Mesenchymal stem cell (in vitro differentiated cells and primary cell): ENCODE measurements around the gene LRIT3.

Source experiments
- DNase-seq: peaks from one replicate; pipeline ENCODE4 v3.0.0-alpha.2; 2013
- H2AFZ ChIP-seq: one replicate; pipeline ENCODE4 v1.6.1; 2013; ENCODE audit warnings: low read depth, mild to moderate bottlenecking, control low read depth, inconsistent platforms, low read length, moderate library complexity
- H2AK5ac ChIP-seq: 2 replicates; pipeline ENCODE4 v1.6.1; 2013; ENCODE audit warnings: low read length, moderate library complexity, mild to moderate bottlenecking, inconsistent platforms; ENCODE audit not compliant: severe bottlenecking
- H2BK120ac ChIP-seq: one replicate; pipeline ENCODE4 v1.6.1; 2013; ENCODE audit warnings: low read depth, mild to moderate bottlenecking, inconsistent platforms, low read length, moderate library complexity
- H2BK12ac ChIP-seq, 2 experiments: one replicate each; pipeline ENCODE4 v1.6.1; 2013; ENCODE audit warnings: inconsistent platforms in 2 of 2, low read length in 2 of 2, mild to moderate bottlenecking in 2 of 2, moderate library complexity in 2 of 2, control low read depth in 1 of 2
- H2BK15ac ChIP-seq: one replicate; pipeline ENCODE4 v1.6.1; 2013; ENCODE audit warnings: mild to moderate bottlenecking, low read depth, inconsistent platforms; ENCODE audit not compliant: poor library complexity, severe bottlenecking
- H2BK5ac ChIP-seq: 2 replicates; pipeline ENCODE4 v1.6.1; 2013; ENCODE audit warnings: low read depth, mild to moderate bottlenecking, low read length, control low read depth, inconsistent platforms; ENCODE audit not compliant: poor library complexity, severe bottlenecking
- H3K14ac ChIP-seq, 2 experiments: one replicate each; pipeline ENCODE4 v1.6.1; 2013; ENCODE audit warnings: inconsistent platforms in 2 of 2, low read length in 2 of 2, control low read depth in 1 of 2, mild to moderate bottlenecking in 1 of 2, moderate library complexity in 1 of 2
- H3K18ac ChIP-seq, 2 experiments: one replicate each; pipeline ENCODE4 v1.6.1; 2013; ENCODE audit warnings: inconsistent platforms in 2 of 2, low read length in 2 of 2, control low read depth in 1 of 2, low read depth in 1 of 2, mild to moderate bottlenecking in 1 of 2
- H3K23ac ChIP-seq, 2 experiments: one replicate each; pipeline ENCODE4 v1.6.1; 2013; ENCODE audit warnings: inconsistent platforms in 2 of 2, low read length in 2 of 2, mild to moderate bottlenecking in 2 of 2, moderate library complexity in 2 of 2, control low read depth in 1 of 2
- H3K27ac ChIP-seq: 2 replicates; pipeline ENCODE4 v1.5.1; 2013; ENCODE audit warnings: mild to moderate bottlenecking, moderate library complexity, low read length, control low read depth, inconsistent platforms; ENCODE audit not compliant: poor library complexity, severe bottlenecking
- H3K27me3 ChIP-seq, 2 experiments: 2 replicates each; pipeline versions ENCODE4 v1.6.1 to v1.7.0; 2013; ENCODE audit warnings: low read length in 2 of 2, mild to moderate bottlenecking in 2 of 2, moderate library complexity in 2 of 2, control low read depth in 1 of 2, inconsistent platforms in 1 of 2; ENCODE audit not compliant: control insufficient read depth in 1 of 2, insufficient read depth in 1 of 2
- H3K36me3 ChIP-seq, 2 experiments: 2 replicates each; pipeline versions ENCODE4 v1.6.1 to v1.7.0; 2013; ENCODE audit warnings: low read length in 2 of 2, control low read depth in 1 of 2, inconsistent platforms in 1 of 2, low read depth in 1 of 2, mild to moderate bottlenecking in 1 of 2; ENCODE audit not compliant: insufficient read depth in 2 of 2, control insufficient read depth in 1 of 2
- H3K4ac ChIP-seq, 2 experiments: one replicate each; pipeline ENCODE4 v1.6.1; 2013; ENCODE audit warnings: inconsistent platforms in 2 of 2, low read length in 2 of 2, mild to moderate bottlenecking in 2 of 2, moderate library complexity in 2 of 2, control low read depth in 1 of 2, low read depth in 1 of 2
- H3K4me1 ChIP-seq: 2 replicates; pipeline ENCODE4 v1.6.1; 2013; ENCODE audit warnings: low read depth, low read length, control low read depth; ENCODE audit not compliant: control insufficient read depth, insufficient read depth
- H3K4me2 ChIP-seq: 2 replicates; pipeline ENCODE4 v1.6.1; 2013; ENCODE audit warnings: low read length, mild to moderate bottlenecking, inconsistent platforms; ENCODE audit not compliant: poor library complexity, severe bottlenecking
- H3K4me3 ChIP-seq, 2 experiments: 2 replicates each; pipeline versions ENCODE4 v1.5.1 to v1.7.0; 2013; ENCODE audit warnings: low read length in 2 of 2, mild to moderate bottlenecking in 2 of 2, control low read depth in 1 of 2, low read depth in 1 of 2; ENCODE audit not compliant: insufficient read depth in 1 of 2
- H3K79me1 ChIP-seq: replicated peaks from 2 replicates; pipeline ENCODE4 v1.6.1; 2013; ENCODE audit warnings: mild to moderate bottlenecking, control low read depth, low read length, inconsistent platforms; ENCODE audit not compliant: poor library complexity, severe bottlenecking
- H3K9ac ChIP-seq: 2 replicates; pipeline ENCODE4 v1.7.0; 2013; ENCODE audit warnings: mild to moderate bottlenecking, low read length, moderate library complexity
- H3K9me3 ChIP-seq: 2 replicates; pipeline ENCODE4 v1.7.0; 2013; ENCODE audit warnings: mild to moderate bottlenecking, low read length; ENCODE audit not compliant: control insufficient read depth
- H4K8ac ChIP-seq: one replicate; pipeline ENCODE4 v1.6.1; 2013; ENCODE audit warnings: inconsistent platforms, mild to moderate bottlenecking, low read length, moderate library complexity
- H4K91ac ChIP-seq: one replicate; pipeline ENCODE4 v1.6.1; 2013; ENCODE audit warnings: mild to moderate bottlenecking, low read length, inconsistent platforms
- WGBS: methylation state at CpG from one replicate; pipeline ENCODE4 v1.1.7; 2013; ENCODE audit warnings: mixed read lengths; 5-methylcytosine and 5-hydroxymethylcytosine counted together

The LRIT3 gene

GRCh38 chr4:109833756-109834155, 14.2 kb upstream of the LRIT3 start:
- no peaks in the 10 kb centered on the region for H3K27me3 ChIP-seq
- H2AK5ac ChIP-seq, result no peak overlapping the region
- peaks cover 0 to 4% of the 10 kb centered on the region in 2 experiments for H3K36me3 ChIP-seq
- H4K91ac ChIP-seq, result no peak overlapping the region
- H2BK5ac ChIP-seq, result no peak overlapping the region
- DNase-seq, result no peak
- H2BK120ac ChIP-seq, result no peak overlapping the region
- no peak overlapping the region for H3K27ac ChIP-seq
- no peaks in the 10 kb centered on the region for H3K79me1 ChIP-seq
- no peaks in the 10 kb centered on the region for H3K4me1 ChIP-seq
- no peak overlapping the region for H4K8ac ChIP-seq
- no peak overlapping the region for H3K4me2 ChIP-seq
- WGBS, result no CpG with 5 or more reads among the region's 4 CpGs
- no peak overlapping the region for H2AFZ ChIP-seq
- H3K14ac ChIP-seq, result no peak overlapping the region
- H3K4me3 ChIP-seq, result no peak overlapping the region
- H2BK12ac ChIP-seq, result no peak overlapping the region
- H3K4ac ChIP-seq, result no peak overlapping the region
- no peaks in the 10 kb centered on the region for H3K9me3 ChIP-seq
- no peak overlapping the region for H3K18ac ChIP-seq
- H2BK15ac ChIP-seq, result no peak overlapping the region
- H3K9ac ChIP-seq, result no peak overlapping the region
- H3K23ac ChIP-seq, result no peak overlapping the region

- no peaks in the 10 kb centered on the region for H3K79me1 ChIP-seq
- no peak overlapping the region for H3K4ac ChIP-seq
- no peak overlapping the region for H4K91ac ChIP-seq
- no peak overlapping the region for H2BK5ac ChIP-seq
- DNase-seq, result no peak
- no peak overlapping the region for H3K4me2 ChIP-seq
- no peak overlapping the region for H2AK5ac ChIP-seq
- H2BK15ac ChIP-seq, result no peak overlapping the region
- no peaks in the 10 kb centered on the region for H3K9me3 ChIP-seq
- no peaks in the 10 kb centered on the region for H3K36me3 ChIP-seq
- H2AFZ ChIP-seq, result no peak overlapping the region
- H2BK120ac ChIP-seq, result no peak overlapping the region
- no peak overlapping the region for H3K23ac ChIP-seq
- H3K9ac ChIP-seq, result no peak overlapping the region
- H3K18ac ChIP-seq, result no peak overlapping the region
- no peaks in the 10 kb centered on the region for H3K4me1 ChIP-seq
- H4K8ac ChIP-seq, result no peak overlapping the region
- peak overlapping the region in 1 of 2 experiments; percentile 74 for H3K14ac ChIP-seq
- no CpG with 5 or more reads among the region's 3 CpGs for WGBS
- H3K27ac ChIP-seq, result no peak overlapping the region
- no peak overlapping the region for H3K4me3 ChIP-seq
- no peaks in the 10 kb centered on the region for H3K27me3 ChIP-seq
- H2BK12ac ChIP-seq, result no peak overlapping the region
These were observed 10.9 kb upstream of the LRIT3 start for GRCh38 chr4:109836985-109837384.

- no peak overlapping the region for H2AK5ac ChIP-seq
- no peak for DNase-seq
- no peak overlapping the region for H2BK5ac ChIP-seq
- no peak overlapping the region for H3K4me3 ChIP-seq
- no peaks in the 10 kb centered on the region for H3K79me1 ChIP-seq
- no peak overlapping the region for H3K4ac ChIP-seq
- no peak overlapping the region for H3K23ac ChIP-seq
- H3K4me2 ChIP-seq, result no peak overlapping the region
- H3K9me3 ChIP-seq, result no peaks in the 10 kb centered on the region
- no peaks in the 10 kb centered on the region for H3K36me3 ChIP-seq
- H3K9ac ChIP-seq, result no peak overlapping the region
- no peak overlapping the region for H2AFZ ChIP-seq
- no peak overlapping the region for H3K18ac ChIP-seq
- no peak overlapping the region for H2BK12ac ChIP-seq
- H3K14ac ChIP-seq, result no peak overlapping the region
- 46% methylated on average over 4 of the region's 6 CpGs for WGBS
- H2BK15ac ChIP-seq, result no peak overlapping the region
- no peak overlapping the region for H4K91ac ChIP-seq
- no peaks in the 10 kb centered on the region for H3K27me3 ChIP-seq
- no peak overlapping the region for H3K27ac ChIP-seq
- H4K8ac ChIP-seq, result no peak overlapping the region
- no peaks in the 10 kb centered on the region for H3K4me1 ChIP-seq
- no peak overlapping the region for H2BK120ac ChIP-seq
These were observed 1.4 kb upstream of the LRIT3 start for GRCh38 chr4:109846395-109847098.

- H3K9me3 ChIP-seq, result no peaks in the 10 kb centered on the region
These were observed 594 bp downstream of the LRIT3 start for GRCh38 chr4:109848501-109848900.

More at GRCh38 chr4:109848501-109848900, 594 bp downstream of the LRIT3 start:
- Histone ChIP-seq H2BK120ac (no peak overlapping the region), H2AK5ac (no peak overlapping the region), H2BK5ac (no peak overlapping the region), H3K9ac (no peak overlapping the region), H3K79me1 (no peaks in the 10 kb centered on the region), H4K91ac (no peak overlapping the region), H2BK12ac (no peak overlapping the region), H3K4ac (no peak overlapping the region), H2AFZ (no peak overlapping the region), H3K14ac (no peak overlapping the region), H3K27ac (no peak overlapping the region), H3K4me1 (no peaks in the 10 kb centered on the region), H3K4me3 (no peak overlapping the region), H3K4me2 (no peak overlapping the region), H3K23ac (no peak overlapping the region), H3K18ac (no peak overlapping the region), H3K36me3 (no peaks in the 10 kb centered on the region), H3K27me3 (no peaks in the 10 kb centered on the region), H4K8ac (no peak overlapping the region), H2BK15ac (no peak overlapping the region)
- DNase-seq, result no peak
- WGBS, result 92% methylated on average over 2 of the region's 2 CpGs
